ENCODE measurements around the gene ATP10A. TPM values are rescaled to one million over a fixed set of nuclear protein-coding genes. Genes with fewer than 3 reads are reported as not detected.
"Not testable (repeated sequence)": the region's sequence is repeated elsewhere in the genome, so short reads cannot be mapped to it uniquely, and the experiment has no call there.

ATP10A gene
- total RNA-seq, 1 experiment from 2014 or later: 2.5 TPM

- DNase-seq (ENCODE audit: low read depth): peak; percentile 19
Observed at GRCh38 chr15:25882466-25882865, 19.3 kb upstream of the ATP10A start.

GRCh38 chr15:25880877-25881276 is 17.8 kb upstream of the ATP10A start:
- DNase-seq (ENCODE audit: low read depth): not testable (repeated sequence)

- DNase-seq (ENCODE audit: low read depth): no peak
Observed at GRCh38 chr15:25880411-25880810, 17.3 kb upstream of the ATP10A start.

GRCh38 chr15:25879438-25879837 is 16.3 kb upstream of the ATP10A start:
- DNase-seq (ENCODE audit: low read depth): no peak

- no peak for DNase-seq (ENCODE audit: low read depth)
Observed at GRCh38 chr15:25877681-25878080, 14.6 kb upstream of the ATP10A start.

GRCh38 chr15:25876231-25877140 is 13.4 kb upstream of the ATP10A start:
- DNase-seq (ENCODE audit: low read depth): no peak

- no peak for DNase-seq (ENCODE audit: low read depth)
Observed at GRCh38 chr15:25875566-25875965, 12.4 kb upstream of the ATP10A start.

- no peak for DNase-seq (ENCODE audit: low read depth)
Observed at GRCh38 chr15:25874379-25874778, 11.3 kb upstream of the ATP10A start.

GRCh38 chr15:25871403-25871802 is 8.3 kb upstream of the ATP10A start:
- DNase-seq (ENCODE audit: low read depth): no peak

GRCh38 chr15:25870938-25871337 is 7.8 kb upstream of the ATP10A start:
- no peak for DNase-seq (ENCODE audit: low read depth)

GRCh38 chr15:25869701-25870100 is 6.6 kb upstream of the ATP10A start:
- DNase-seq (ENCODE audit: low read depth): no peak

- no peak for DNase-seq (ENCODE audit: low read depth)
Observed at GRCh38 chr15:25866874-25867273, 3.7 kb upstream of the ATP10A start.

- DNase-seq (ENCODE audit: low read depth): no peak
Observed at GRCh38 chr15:25866251-25866650, 3.1 kb upstream of the ATP10A start.

GRCh38 chr15:25864966-25865365 is 1.8 kb upstream of the ATP10A start:
- DNase-seq (ENCODE audit: low read depth): no peak

- no peak for DNase-seq (ENCODE audit: low read depth)
Observed at GRCh38 chr15:25863968-25864580, 947 bp upstream of the ATP10A start.

GRCh38 chr15:25862472-25863110 is 536 bp downstream of the ATP10A start:
- DNase-seq (ENCODE audit: low read depth): peak; percentile 41

GRCh38 chr15:25862071-25862471 is 1.1 kb downstream of the ATP10A start:
- DNase-seq (ENCODE audit: low read depth): peak; percentile 40

GRCh38 chr15:25860885-25861866 is 2.0 kb downstream of the ATP10A start:
- DNase-seq (ENCODE audit: low read depth): no peak

- no peak for DNase-seq (ENCODE audit: low read depth)
Observed at GRCh38 chr15:25859838-25860645, 3.1 kb downstream of the ATP10A start.

GRCh38 chr15:25858952-25859760 is 4.0 kb downstream of the ATP10A start:
- DNase-seq (ENCODE audit: low read depth): no peak
